HUES64 (cell line): ENCODE measurements around the gene ZBTB16.

Experiments used
- H3K27ac ChIP-seq: 2 replicates; pipeline ENCODE4 v1.7.0; 2013; ENCODE audit warnings: low read depth, low read length, inconsistent platforms
- H3K27me3 ChIP-seq: 2 replicates; pipeline ENCODE4 v1.6.1; 2013; ENCODE audit warnings: mild to moderate bottlenecking, low read length; ENCODE audit not compliant: insufficient read depth
- H3K36me3 ChIP-seq: 2 replicates; pipeline ENCODE4 v1.6.1; 2013; ENCODE audit warnings: mild to moderate bottlenecking, low read length; ENCODE audit not compliant: insufficient read depth
- H3K4me1 ChIP-seq: 2 replicates; pipeline ENCODE4 v1.6.1; 2013; ENCODE audit warnings: mild to moderate bottlenecking, low read length, moderate library complexity; ENCODE audit not compliant: insufficient read depth
- H3K4me3 ChIP-seq: 2 replicates; pipeline ENCODE4 v1.5.1; 2013; ENCODE audit warnings: mild to moderate bottlenecking, low read length, moderate library complexity
- H3K9ac ChIP-seq: 2 replicates; pipeline ENCODE4 v1.6.1; 2013; ENCODE audit warnings: mild to moderate bottlenecking, low read depth, low read length
- H3K9me3 ChIP-seq: 2 replicates; pipeline ENCODE4 v1.6.1; 2013; ENCODE audit warnings: low read depth, low read length; ENCODE audit not compliant: insufficient read depth
- WGBS: fragments of 150-250, 120-280 bp; methylation state at CpG from one replicate; pipeline ENCODE4 v1.1.7; 2013; ENCODE audit warnings: missing lambda C conversion rate; 5-methylcytosine and 5-hydroxymethylcytosine counted together

The ZBTB16 gene

GRCh38 chr11:114027926-114028325 lies 31.6 kb upstream of the ZBTB16 start:
- Histone ChIP-seq H3K9me3 (no peaks in the 10 kb centered on the region), H3K9ac (no peak overlapping the region), H3K27ac (no peak overlapping the region), H3K4me3 (no peak overlapping the region), H3K27me3 (no peaks in the 10 kb centered on the region), H3K36me3 (no peaks in the 10 kb centered on the region), H3K4me1 (no peaks in the 10 kb centered on the region)
- 70% methylated on average over 3 of the region's 4 CpGs for WGBS

GRCh38 chr11:114031246-114031966 lies 28.1 kb upstream of the ZBTB16 start:
- H3K9me3 ChIP-seq, result no peaks in the 10 kb centered on the region
- H3K9ac ChIP-seq, result no peak overlapping the region
- 91% methylated on average over 16 of the region's 18 CpGs for WGBS
- no peaks in the 10 kb centered on the region for H3K36me3 ChIP-seq
- H3K4me1 ChIP-seq, result no peaks in the 10 kb centered on the region
- no peak overlapping the region for H3K4me3 ChIP-seq
- no peak overlapping the region for H3K27ac ChIP-seq
- H3K27me3 ChIP-seq, result no peaks in the 10 kb centered on the region

DNA sequence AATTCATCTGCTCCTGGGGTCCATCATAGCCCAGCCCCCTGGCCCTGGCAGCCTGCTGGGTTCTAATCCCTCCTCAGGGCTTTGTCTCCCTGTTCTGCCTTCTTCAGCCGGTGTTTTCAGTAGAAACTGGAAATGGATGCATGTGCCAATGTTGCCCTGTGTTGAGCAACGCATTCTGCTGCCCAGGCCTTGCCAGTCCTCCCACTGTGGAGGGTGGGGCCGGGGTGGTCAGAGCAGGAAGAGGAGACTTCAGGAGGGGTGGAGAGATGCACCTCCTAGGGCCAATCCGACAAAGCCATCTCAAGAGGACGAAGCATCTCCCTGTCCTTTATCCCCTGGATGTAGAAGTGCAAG lies 27.6 kb upstream of the ZBTB16 start:
- Histone ChIP-seq H3K4me3 (no peak overlapping the region), H3K27me3 (peaks cover 5% of the 10 kb centered on the region; the same call in 1 of the 2 replicates), H3K36me3 (no peaks in the 10 kb centered on the region), H3K27ac (no peak overlapping the region), H3K4me1 (no peaks in the 10 kb centered on the region), H3K9ac (no peak overlapping the region), H3K9me3 (no peaks in the 10 kb centered on the region)
- 88% methylated on average over 5 of the region's 5 CpGs for WGBS

DNA sequence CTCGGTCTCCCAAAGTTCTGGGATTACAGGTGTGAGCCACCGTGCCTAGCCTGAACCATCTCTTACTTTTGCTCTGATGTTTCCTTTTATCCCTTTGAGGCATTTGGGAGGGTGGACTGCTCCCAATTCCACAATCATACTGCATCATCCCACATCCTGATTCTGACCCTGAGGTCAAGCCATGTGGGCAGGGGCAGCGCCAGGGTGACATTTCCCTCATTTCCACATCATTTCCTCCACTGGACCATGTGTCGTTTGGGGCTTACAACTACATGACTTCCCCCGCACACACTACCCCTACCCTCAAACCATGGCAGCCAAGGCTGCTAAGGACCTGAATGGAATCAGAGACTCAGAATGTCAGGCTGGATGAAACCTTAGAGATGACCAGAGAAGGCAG lies 26.4 kb upstream of the ZBTB16 start:
- H3K9ac ChIP-seq, result no peak overlapping the region
- peaks cover 6% of the 10 kb centered on the region; the same call in 1 of the 2 replicates for H3K27me3 ChIP-seq
- 96% methylated on average over 5 of the region's 5 CpGs for WGBS
- H3K36me3 ChIP-seq, result no peaks in the 10 kb centered on the region
- no peak overlapping the region for H3K27ac ChIP-seq
- no peaks in the 10 kb centered on the region for H3K9me3 ChIP-seq
- no peaks in the 10 kb centered on the region for H3K4me1 ChIP-seq
- H3K4me3 ChIP-seq, result no peak overlapping the region

DNA sequence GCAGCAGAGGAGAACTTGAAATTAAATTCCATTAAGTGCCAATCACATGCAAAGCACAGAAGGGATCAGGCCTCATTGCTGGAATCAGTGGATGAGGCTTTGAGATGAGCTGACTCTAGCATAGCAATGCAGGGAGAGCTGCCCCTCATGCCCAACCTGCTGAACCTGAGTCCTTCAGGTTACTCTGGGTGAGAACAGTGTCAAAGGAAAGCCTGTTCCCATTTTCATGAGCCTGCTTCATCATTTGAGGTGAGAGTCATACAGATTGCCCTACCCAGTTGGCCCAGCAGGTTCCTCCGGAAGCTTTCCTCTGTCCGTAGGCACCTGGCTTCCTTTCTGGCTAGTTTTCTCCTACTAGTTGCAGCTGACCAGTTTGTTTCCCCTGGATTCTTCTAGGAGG lies 25.9 kb upstream of the ZBTB16 start:
- Histone ChIP-seq H3K9me3 (no peaks in the 10 kb centered on the region), H3K4me3 (no peak overlapping the region), H3K36me3 (no peaks in the 10 kb centered on the region), H3K4me1 (no peaks in the 10 kb centered on the region), H3K27me3 (peaks cover 6% of the 10 kb centered on the region; the same call in 1 of the 2 replicates), H3K27ac (no peak overlapping the region), H3K9ac (no peak overlapping the region)
- WGBS, result 81% methylated on average over 2 of the region's 2 CpGs

GRCh38 chr11:114034956-114035355 lies 24.6 kb upstream of the ZBTB16 start:
- Histone ChIP-seq H3K9me3 (no peaks in the 10 kb centered on the region), H3K27me3 (peaks cover 6% of the 10 kb centered on the region; the same call in 1 of the 2 replicates), H3K4me3 (no peak overlapping the region), H3K27ac (no peak overlapping the region), H3K36me3 (no peaks in the 10 kb centered on the region), H3K9ac (no peak overlapping the region), H3K4me1 (no peaks in the 10 kb centered on the region)
- WGBS, result 93% methylated on average over 11 of the region's 11 CpGs

GRCh38 chr11:114036147-114036811 lies 23.2 kb upstream of the ZBTB16 start:
- WGBS, result 7% methylated on average over 37 of the region's 37 CpGs
- Histone ChIP-seq H3K27ac (no peak overlapping the region), H3K4me1 (no peaks in the 10 kb centered on the region), H3K36me3 (no peaks in the 10 kb centered on the region), H3K4me3 (peak overlapping the region; percentile 7; the same call in 1 of the 2 replicates), H3K9me3 (no peaks in the 10 kb centered on the region), H3K27me3 (peaks cover 6% of the 10 kb centered on the region; the same call in 1 of the 2 replicates), H3K9ac (no peak overlapping the region)

DNA sequence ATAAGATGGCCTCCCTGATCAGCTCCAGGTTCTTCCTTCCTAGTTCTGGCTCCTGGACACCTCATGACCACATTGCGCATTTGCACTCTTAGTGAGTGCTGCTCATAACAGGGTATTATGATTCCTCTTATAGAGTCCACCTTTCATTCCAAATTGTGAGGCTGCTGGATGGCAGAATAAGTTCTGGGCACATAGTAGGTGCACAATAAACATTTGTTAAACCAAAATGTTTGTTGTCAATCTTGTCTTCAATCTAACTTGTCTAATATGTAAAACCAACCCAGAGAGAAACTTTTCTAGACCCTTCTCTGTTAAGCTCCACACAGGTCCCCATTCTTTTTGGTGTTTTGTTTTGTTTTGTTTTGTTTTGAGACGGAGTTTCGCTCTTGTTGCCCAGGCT lies 22.6 kb upstream of the ZBTB16 start:
- 90% methylated on average over 3 of the region's 3 CpGs for WGBS
- no peaks in the 10 kb centered on the region for H3K4me1 ChIP-seq
- H3K36me3 ChIP-seq, result no peaks in the 10 kb centered on the region
- no peak overlapping the region for H3K4me3 ChIP-seq
- H3K27me3 ChIP-seq, result peaks cover 6% of the 10 kb centered on the region; the same call in 1 of the 2 replicates
- no peaks in the 10 kb centered on the region for H3K9me3 ChIP-seq
- no peak overlapping the region for H3K9ac ChIP-seq
- H3K27ac ChIP-seq, result no peak overlapping the region

- Histone ChIP-seq H3K4me3 (no peak overlapping the region), H3K27ac (no peak overlapping the region), H3K27me3 (peaks cover 6% of the 10 kb centered on the region; the same call in 1 of the 2 replicates), H3K4me1 (no peaks in the 10 kb centered on the region), H3K9ac (no peak overlapping the region), H3K36me3 (no peaks in the 10 kb centered on the region), H3K9me3 (no peaks in the 10 kb centered on the region)
- 91% methylated on average over 3 of the region's 3 CpGs for WGBS
Measured at GRCh38 chr11:114039551-114039950, 20.0 kb upstream of the ZBTB16 start.

DNA sequence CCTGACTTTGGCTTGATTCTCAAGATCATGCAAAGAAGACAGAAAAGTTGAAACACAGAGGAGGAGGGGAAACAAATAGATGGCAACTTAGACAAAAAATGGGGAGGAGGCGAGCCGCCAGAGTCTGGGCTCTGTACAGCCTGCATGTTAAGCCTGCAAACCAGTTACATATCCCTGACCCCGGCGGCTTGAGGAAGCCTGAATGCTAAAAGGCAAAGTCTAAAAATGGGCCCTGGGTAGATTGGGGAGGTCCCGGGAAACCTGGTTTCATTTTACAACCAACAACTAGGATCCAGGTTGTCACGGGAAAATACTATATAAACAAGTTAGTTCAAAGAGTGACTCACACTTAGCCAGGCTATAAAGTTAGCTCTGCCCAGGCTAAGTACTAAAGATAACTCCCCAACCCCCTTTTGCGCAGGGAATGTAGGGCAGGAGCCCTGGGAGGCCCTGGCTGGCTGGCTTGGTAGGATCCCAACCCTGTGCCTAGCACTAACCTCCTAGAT lies 18.8 kb upstream of the ZBTB16 start:
- Histone ChIP-seq H3K27me3 (peaks cover 6% of the 10 kb centered on the region; the same call in 1 of the 2 replicates), H3K4me3 (no peak overlapping the region), H3K9ac (no peak overlapping the region), H3K9me3 (no peaks in the 10 kb centered on the region), H3K27ac (no peak overlapping the region), H3K36me3 (no peaks in the 10 kb centered on the region), H3K4me1 (no peaks in the 10 kb centered on the region)
- 95% methylated on average over 6 of the region's 7 CpGs for WGBS

DNA sequence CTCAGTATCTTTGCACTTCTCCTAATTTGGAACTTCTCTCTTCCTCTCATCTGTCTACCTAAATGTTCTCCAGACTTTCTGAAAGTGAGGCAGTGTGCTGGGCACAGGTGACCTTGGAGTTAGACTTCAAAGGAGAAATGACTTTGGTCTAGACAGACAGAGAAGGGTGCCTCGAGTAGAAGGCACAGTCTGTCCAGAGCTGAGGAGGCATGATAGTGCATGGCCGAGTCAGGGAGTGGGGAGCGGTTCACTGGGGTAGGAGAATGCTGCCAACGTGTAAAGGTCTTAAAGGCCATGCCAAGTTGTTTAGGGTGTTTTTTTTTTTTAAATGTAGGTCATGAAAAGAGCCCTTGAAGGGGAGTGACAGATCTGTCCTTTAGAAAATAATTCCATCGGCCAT lies 17.3 kb upstream of the ZBTB16 start:
- Histone ChIP-seq H3K9me3 (no peaks in the 10 kb centered on the region), H3K36me3 (no peaks in the 10 kb centered on the region)

More for the DNA sequence above, 17.3 kb upstream of the ZBTB16 start:
- H3K4me3 ChIP-seq, result no peak overlapping the region
- no peak overlapping the region for H3K27ac ChIP-seq
- H3K9ac ChIP-seq, result no peak overlapping the region
- no peaks in the 10 kb centered on the region for H3K27me3 ChIP-seq
- 88% methylated on average over 5 of the region's 5 CpGs for WGBS
- no peaks in the 10 kb centered on the region for H3K4me1 ChIP-seq
